Measurements from ENCODE around the gene CTNNAL1.
"Not testable (repeated sequence)": the region's sequence is repeated elsewhere in the genome, so short reads cannot be mapped to it uniquely, and the experiment has no call there.

CTNNAL1 gene

GRCh38 chr9:108972186-108972585 is 41.1 kb downstream of the CTNNAL1 start:
- no peak for TF ChIP-seq CTCF (IDR thresholded peaks at IDR 0.05; ENCODE audit: low read depth, low read length)
- no peak for DNase-seq (ENCODE audit: extremely low read depth, low read depth)

- DNase-seq (ENCODE audit: extremely low read depth, low read depth): not testable (repeated sequence)
These were observed 41.9 kb downstream of the CTNNAL1 start for GRCh38 chr9:108971392-108971791.

- no peak for DNase-seq (ENCODE audit: extremely low read depth, low read depth)
- no peak for TF ChIP-seq CTCF (IDR thresholded peaks at IDR 0.05; ENCODE audit: low read depth, low read length)
These were observed 45.4 kb downstream of the CTNNAL1 start for GRCh38 chr9:108967916-108968315.

- no peak for TF ChIP-seq CTCF (IDR thresholded peaks at IDR 0.05; ENCODE audit: low read depth, low read length)
- no peak for DNase-seq (ENCODE audit: extremely low read depth, low read depth)
These were observed 49.7 kb downstream of the CTNNAL1 start for GRCh38 chr9:108963459-108964143.

GRCh38 chr9:108961151-108961550 is 52.1 kb downstream of the CTNNAL1 start:
- TF ChIP-seq CTCF (IDR thresholded peaks at IDR 0.05; ENCODE audit: low read depth, low read length): no peak
- no peak for DNase-seq (ENCODE audit: extremely low read depth, low read depth)

GRCh38 chr9:108960331-108960730 is 53.0 kb downstream of the CTNNAL1 start:
- no peak for DNase-seq (ENCODE audit: extremely low read depth, low read depth)
- no peak for TF ChIP-seq CTCF (IDR thresholded peaks at IDR 0.05; ENCODE audit: low read depth, low read length)

- TF ChIP-seq CTCF (IDR thresholded peaks at IDR 0.05; ENCODE audit: low read depth, low read length): no peak
- no peak for DNase-seq (ENCODE audit: extremely low read depth, low read depth)
These were observed 56.7 kb downstream of the CTNNAL1 start for GRCh38 chr9:108956631-108957026.

GRCh38 chr9:108956022-108956630 is 57.2 kb downstream of the CTNNAL1 start:
- DNase-seq (ENCODE audit: extremely low read depth, low read depth): no peak

More at GRCh38 chr9:108956022-108956630, 57.2 kb downstream of the CTNNAL1 start:
- TF ChIP-seq CTCF (IDR thresholded peaks at IDR 0.05; ENCODE audit: low read depth, low read length): no peak

All from AG09319 (cell line).